HG02870 (cell line): ENCODE data around the gene FAM219A.

Experiments used
- ATAC-seq: cut with Tn5 transposase; IDR thresholded peaks from one replicate; pipeline ENCODE4 v1.9.1; 2021; ENCODE audit warnings: mild to moderate bottlenecking, moderate library complexity; ENCODE audit not compliant: unreplicated experiment

The FAM219A gene

GRCh38 chr9:34405719-34406118, 52.7 kb downstream of the FAM219A start:
- no peak for ATAC-seq

GRCh38 chr9:34403554-34404380, 54.6 kb downstream of the FAM219A start:
- ATAC-seq: no peak

GRCh38 chr9:34400686-34401602, 57.4 kb downstream of the FAM219A start:
- ATAC-seq: no peak

- ATAC-seq: no peak
Measured at GRCh38 chr9:34400275-34400674, 58.1 kb downstream of the FAM219A start.

GRCh38 chr9:34399729-34400128, 58.6 kb downstream of the FAM219A start:
- ATAC-seq: no peak

GRCh38 chr9:34398875-34399274, 59.5 kb downstream of the FAM219A start:
- ATAC-seq: no peak

GRCh38 chr9:34396276-34397214, 61.8 kb downstream of the FAM219A start:
- no peak for ATAC-seq

GRCh38 chr9:34392511-34392910, 65.9 kb downstream of the FAM219A start:
- no peak for ATAC-seq

- ATAC-seq: no peak
Measured at GRCh38 chr9:34387239-34387638, 71.1 kb downstream of the FAM219A start.

GRCh38 chr9:34386656-34387055, 71.7 kb downstream of the FAM219A start:
- no peak for ATAC-seq

- ATAC-seq: no peak
Measured at GRCh38 chr9:34385561-34386230, 72.7 kb downstream of the FAM219A start.

- ATAC-seq: no peak
Measured at GRCh38 chr9:34384368-34385165, 73.8 kb downstream of the FAM219A start.

- no peak for ATAC-seq
Measured at GRCh38 chr9:34383904-34384303, 74.5 kb downstream of the FAM219A start.

GRCh38 chr9:34382879-34383278, 75.5 kb downstream of the FAM219A start:
- no peak for ATAC-seq

- ATAC-seq: no peak
Measured at GRCh38 chr9:34382054-34382453, 76.3 kb downstream of the FAM219A start.

GRCh38 chr9:34381323-34381722, 77.0 kb downstream of the FAM219A start:
- ATAC-seq: no peak

GRCh38 chr9:34380511-34381315, 77.7 kb downstream of the FAM219A start:
- no peak for ATAC-seq

- no peak for ATAC-seq
Measured at GRCh38 chr9:34380034-34380510, 78.3 kb downstream of the FAM219A start.
